GM12891 (cell line): ENCODE data around the gene ZC3H12A.

ENCODE experiments used
- PAX5 ChIP-seq: IDR thresholded peaks from 2 replicates; pipeline ENCODE4 v1.6.1; 2011; ENCODE audit warnings: low read length, moderate library complexity, mild to moderate bottlenecking; ENCODE audit not compliant: insufficient read depth, severe bottlenecking
- POLR2A ChIP-seq: IDR thresholded peaks from 2 replicates; pipeline ENCODE4 v1.6.1; 2011; ENCODE audit warnings: low read depth, low read length, control low read depth
- POLR2AphosphoS5 ChIP-seq: IDR thresholded peaks from 2 replicates; pipeline ENCODE4 v1.6.1; 2011; ENCODE audit warnings: low read depth, low read length, control low read depth
- SPI1 ChIP-seq: IDR thresholded peaks from 2 replicates; pipeline ENCODE4 v1.6.1; 2011; ENCODE audit warnings: low read depth, low read length, control low read depth
- TAF1 ChIP-seq: IDR thresholded peaks from 2 replicates; pipeline ENCODE4 v1.6.1; 2011; ENCODE audit warnings: low read depth, low read length, control low read depth

GRCh38 chr1:37519613-37520012 lies 45.2 kb downstream of the ZC3H12A start:
- TF ChIP-seq POLR2A (no peak), TAF1 (no peak), POLR2AphosphoS5 (no peak), SPI1 (no peak), PAX5 (no peak)
